GM15510 (cell line): ENCODE measurements around the gene SNCB.

Source experiments
- POLR2A ChIP-seq: IDR thresholded peaks from 3 replicates; pipeline ENCODE4 v1.6.1; 2011; ENCODE audit warnings: borderline replicate concordance; ENCODE audit not compliant: insufficient read length; ENCODE audit errors: extremely low read depth

The SNCB gene

GRCh38 chr5:176610435-176610773 lies 19.9 kb downstream of the SNCB start:
- TF ChIP-seq POLR2A = no peak

- TF ChIP-seq POLR2A = peak; percentile 37
Measured at GRCh38 chr5:176609724-176610434, 20.5 kb downstream of the SNCB start, which contains the start of gene GPRIN1. GPRIN1 (minus strand) TSS chr5:176610156; CDS start chr5:176599834, 10,322 bp downstream.

GRCh38 chr5:176608937-176609723 lies 21.2 kb downstream of the SNCB start:
- no peak for TF ChIP-seq POLR2A

GRCh38 chr5:176608142-176608705 lies 22.1 kb downstream of the SNCB start:
- no peak for TF ChIP-seq POLR2A

GRCh38 chr5:176606875-176607274 lies 23.5 kb downstream of the SNCB start:
- TF ChIP-seq POLR2A = no peak

GRCh38 chr5:176606032-176606431 lies 24.3 kb downstream of the SNCB start:
- TF ChIP-seq POLR2A = no peak

GRCh38 chr5:176603091-176603490 lies 27.2 kb downstream of the SNCB start:
- TF ChIP-seq POLR2A = no peak

- no peak for TF ChIP-seq POLR2A
Measured at GRCh38 chr5:176601901-176602482, 28.3 kb downstream of the SNCB start.

GRCh38 chr5:176597417-176598389 lies 32.6 kb downstream of the SNCB start:
- no peak for TF ChIP-seq POLR2A

- TF ChIP-seq POLR2A = no peak
Measured at GRCh38 chr5:176596689-176597416, 33.5 kb downstream of the SNCB start.

- no peak for TF ChIP-seq POLR2A
Measured at GRCh38 chr5:176596069-176596644, 34.2 kb downstream of the SNCB start.

GRCh38 chr5:176595386-176595943 lies 34.9 kb downstream of the SNCB start:
- no peak for TF ChIP-seq POLR2A

- no peak for TF ChIP-seq POLR2A
Measured at GRCh38 chr5:176594554-176594953, 35.8 kb downstream of the SNCB start.
